Activated T-helper 2 cell treated with anti-CD3 and anti-CD28 coated beads, Interferon-gamma antibody, Interleukin-2, Interleukin-4, amounts not matched to agents 10 μg/mL and 5 μg/mL and 100 μg/mL, durations not matched to agents 14 hours and 24 hours and 36 hours (primary cell): ENCODE results near the gene EPB41L1. TPM values are rescaled to one million over a fixed set of nuclear protein-coding genes. Genes with fewer than 3 reads are reported as not detected.

Experiments
- DNase-seq: peaks from one replicate; pipeline ENCODE4 v3.0.0; 2021; ENCODE audit warnings: low spot score
- H3K27ac Mint-ChIP-seq: one replicate; pipeline ENCODE4 v1.8.0; 2021; ENCODE audit warnings: mixed read lengths
- H3K27me3 Mint-ChIP-seq: one replicate; pipeline ENCODE4 v1.8.0; 2021; ENCODE audit warnings: low read depth, mixed read lengths
- H3K36me3 Mint-ChIP-seq: one replicate; pipeline ENCODE4 v1.8.0; 2021; ENCODE audit warnings: low read depth, mixed read lengths
- H3K4me1 Mint-ChIP-seq: one replicate; pipeline ENCODE4 v1.8.0; 2021; ENCODE audit warnings: low read depth, mixed read lengths
- H3K4me3 Mint-ChIP-seq: one replicate; pipeline ENCODE4 v1.8.0; 2021; ENCODE audit warnings: low read depth, mild to moderate bottlenecking, moderate library complexity, mixed read lengths
- H3K9me3 Mint-ChIP-seq: one replicate; pipeline ENCODE4 v1.8.0; 2021; ENCODE audit warnings: mixed read lengths
- intact Hi-C: fragments of 100-400 bp; cut with micrococcal nuclease; formaldehyde crosslinking; loops from one replicate; pipeline ENCODE4 v1.15.1; 2023
- total RNA-seq: library from RNA; stranded (reverse); gene quantifications from 2 replicates; pipeline ENCODE4 v1.2.3, GENCODE V29; 2022

Gene EPB41L1
- total RNA-seq, 1 donor from 2014 or later = 0.41 TPM

DNA sequence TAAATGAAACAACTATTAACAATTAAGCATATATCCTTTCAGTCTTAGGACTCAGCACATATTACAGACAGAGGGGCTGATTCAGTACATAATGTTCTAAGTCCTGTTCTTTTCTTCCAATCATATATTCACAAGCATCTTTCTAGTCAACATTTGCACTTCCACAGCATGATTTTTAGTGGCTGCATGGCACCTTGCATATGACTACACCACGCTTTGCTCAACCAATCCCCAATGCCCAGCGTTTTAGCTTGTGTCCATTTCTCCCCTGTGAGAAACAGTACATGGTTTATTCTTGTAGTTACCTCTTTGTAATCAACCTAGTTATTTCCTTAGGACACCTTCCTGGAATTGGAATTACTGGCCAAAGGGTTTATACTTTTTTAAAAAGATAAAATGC is 115.0 kb downstream of the EPB41L1 start:
- no peak for DNase-seq
- Mint-ChIP-seq H3K27ac (no peak overlapping the region), H3K4me3 (no peak overlapping the region), H3K27me3 (peaks cover 2% of the 10 kb centered on the region), H3K4me1 (no peaks in the 10 kb centered on the region), H3K9me3 (no peaks in the 10 kb centered on the region), H3K36me3 (no peaks in the 10 kb centered on the region)
- intact Hi-C loops = loop anchor here (10.0 kb wide), 1 partner anchor 165 kb away; no protein-coding TSS in a partner anchor

DNA sequence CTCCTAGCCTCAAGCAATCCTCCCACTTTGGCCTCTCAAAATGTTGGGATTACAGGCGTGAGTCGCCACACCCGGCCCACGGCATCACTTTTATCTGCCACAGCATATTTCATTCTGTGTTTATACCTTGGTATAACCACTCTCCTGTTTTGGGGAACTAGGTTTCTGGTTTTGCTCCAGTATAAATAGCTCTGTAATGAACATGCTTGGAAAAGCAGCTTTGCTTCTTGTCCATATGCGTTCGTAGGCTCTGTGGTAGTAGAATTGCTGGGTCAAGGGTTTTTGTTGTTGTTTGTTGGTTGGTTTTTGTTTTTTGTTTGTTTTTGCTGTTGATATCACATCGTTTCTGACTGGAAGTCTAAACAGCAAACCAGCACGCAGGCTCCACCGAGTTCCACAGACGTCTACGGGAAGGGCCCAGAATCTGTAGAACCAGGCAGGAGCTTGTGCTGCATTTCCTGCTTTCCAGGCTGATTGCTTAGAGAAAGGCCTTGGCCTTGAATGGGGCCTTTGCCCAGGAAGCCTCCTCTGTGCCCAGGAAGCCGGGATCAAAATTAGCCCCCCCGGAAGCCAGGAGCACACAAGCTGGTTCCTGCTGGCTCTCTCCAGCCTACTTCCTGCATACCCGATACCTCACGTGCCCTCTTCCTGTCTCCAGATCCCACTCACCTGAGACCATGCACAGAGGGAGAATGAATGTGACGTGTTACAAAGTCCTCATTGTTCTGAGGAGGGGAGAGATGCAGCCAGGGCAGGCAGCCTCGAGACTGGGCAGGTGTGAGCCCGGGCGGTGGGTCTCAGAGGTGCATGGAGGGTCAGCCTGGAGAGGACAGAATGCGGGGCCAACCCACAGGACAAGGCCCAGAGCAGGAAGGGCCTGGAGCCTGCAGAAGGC is 116.5 kb downstream of the EPB41L1 start:
- Mint-ChIP-seq H3K27ac (no peak overlapping the region), H3K36me3 (no peaks in the 10 kb centered on the region), H3K9me3 (no peaks in the 10 kb centered on the region), H3K4me3 (no peak overlapping the region), H3K4me1 (no peaks in the 10 kb centered on the region), H3K27me3 (peaks cover 2% of the 10 kb centered on the region)
- intact Hi-C loops = no loop called here
- DNase-seq = no peak

- Mint-ChIP-seq H3K27me3 (peaks cover 2% of the 10 kb centered on the region), H3K36me3 (no peaks in the 10 kb centered on the region), H3K9me3 (no peaks in the 10 kb centered on the region), H3K4me3 (no peak overlapping the region), H3K4me1 (no peaks in the 10 kb centered on the region), H3K27ac (no peak overlapping the region)
- intact Hi-C loops = no loop called here
- no peak for DNase-seq
Observed at GRCh38 chr20:36271639-36272546, 117.4 kb downstream of the EPB41L1 start.

GRCh38 chr20:36272547-36273220 is 118.1 kb downstream of the EPB41L1 start:
- no peak overlapping the region for H3K4me3 Mint-ChIP-seq
- H3K27me3 Mint-ChIP-seq = peaks cover 2% of the 10 kb centered on the region
- no peak overlapping the region for H3K27ac Mint-ChIP-seq
- H3K4me1 Mint-ChIP-seq = no peaks in the 10 kb centered on the region
- no peaks in the 10 kb centered on the region for H3K36me3 Mint-ChIP-seq
- no peak for DNase-seq
- H3K9me3 Mint-ChIP-seq = no peaks in the 10 kb centered on the region
- intact Hi-C loops = no loop called here

DNA sequence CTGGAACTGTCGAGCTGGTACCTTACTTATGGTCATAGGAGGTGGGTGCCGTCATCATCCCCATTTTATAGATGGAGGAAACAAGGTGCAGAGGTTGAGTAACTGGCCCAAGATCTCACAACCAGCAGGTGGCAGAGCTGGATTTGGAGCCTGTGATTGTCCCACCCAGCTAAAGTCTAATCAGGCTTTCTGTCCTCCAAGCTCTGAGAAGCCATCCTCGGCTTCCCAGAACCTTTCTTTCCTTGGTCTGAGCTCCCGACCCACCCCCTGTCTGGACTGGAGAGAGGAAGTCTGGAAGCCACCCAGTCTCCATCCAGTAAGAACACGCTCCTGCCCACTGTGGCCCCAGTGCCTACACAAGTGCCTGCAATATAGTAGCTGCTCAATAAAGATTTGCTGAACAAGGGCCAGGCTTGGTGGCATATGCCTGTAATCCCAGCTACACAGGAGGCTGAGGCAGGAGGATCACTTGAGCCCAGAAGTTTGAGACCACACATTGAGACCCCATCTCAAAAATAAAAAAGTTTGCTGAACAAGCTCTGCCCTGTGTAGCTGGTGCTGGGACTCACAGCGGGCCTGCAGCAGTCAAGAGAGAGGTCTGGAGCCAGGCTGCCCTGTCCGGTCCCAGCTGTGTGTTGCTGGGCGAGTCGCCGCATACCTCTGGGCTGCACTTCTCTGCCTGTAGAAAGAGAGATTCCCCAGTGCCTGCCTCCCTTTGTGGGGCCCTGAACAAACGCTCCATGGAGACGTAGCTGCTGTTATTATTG is 119.1 kb downstream of the EPB41L1 start:
- H3K4me3 Mint-ChIP-seq = no peak overlapping the region
- no peaks in the 10 kb centered on the region for H3K36me3 Mint-ChIP-seq
- H3K9me3 Mint-ChIP-seq = no peaks in the 10 kb centered on the region
- DNase-seq = no peak
- intact Hi-C loops = no loop called here
- H3K4me1 Mint-ChIP-seq = no peaks in the 10 kb centered on the region
- peaks cover 1% of the 10 kb centered on the region for H3K27me3 Mint-ChIP-seq
- H3K27ac Mint-ChIP-seq = no peak overlapping the region

DNA sequence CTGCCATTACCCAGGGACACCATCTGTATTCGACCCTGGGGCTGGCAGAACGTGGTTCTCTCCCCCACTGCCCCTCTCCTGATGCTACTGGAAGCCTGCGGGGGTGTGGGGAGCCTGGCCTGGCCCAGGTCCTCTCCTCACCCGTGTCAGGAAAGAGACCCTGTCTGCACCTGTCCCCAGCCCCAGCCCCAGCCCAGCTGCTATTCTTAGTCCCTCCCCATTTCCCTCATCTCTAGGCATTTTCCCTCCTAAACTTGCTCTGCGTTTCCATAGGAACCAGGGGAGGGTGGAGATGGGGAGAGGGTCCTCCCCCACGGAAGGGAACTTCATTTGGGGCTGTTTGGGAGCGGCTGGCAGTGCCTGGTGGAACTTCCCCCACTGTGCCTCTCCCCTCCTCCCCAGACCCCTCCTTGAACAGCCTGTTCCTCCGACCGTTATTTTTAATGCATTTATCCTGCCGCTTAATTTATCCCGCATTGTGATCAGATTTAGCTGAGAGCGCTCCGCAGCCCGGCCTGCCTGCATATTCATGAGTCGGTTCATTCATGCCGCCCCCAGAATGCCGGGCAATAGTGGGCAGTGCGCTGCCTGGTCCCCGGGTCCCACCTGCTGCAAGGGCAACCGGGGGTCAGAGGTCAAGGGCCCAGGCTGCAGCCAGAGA is 119.8 kb downstream of the EPB41L1 start:
- Mint-ChIP-seq H3K9me3 (no peaks in the 10 kb centered on the region), H3K27ac (no peak overlapping the region), H3K4me1 (no peaks in the 10 kb centered on the region), H3K27me3 (no peaks in the 10 kb centered on the region), H3K36me3 (no peaks in the 10 kb centered on the region), H3K4me3 (no peak overlapping the region)
- intact Hi-C loops = no loop called here
- no peak for DNase-seq

DNA sequence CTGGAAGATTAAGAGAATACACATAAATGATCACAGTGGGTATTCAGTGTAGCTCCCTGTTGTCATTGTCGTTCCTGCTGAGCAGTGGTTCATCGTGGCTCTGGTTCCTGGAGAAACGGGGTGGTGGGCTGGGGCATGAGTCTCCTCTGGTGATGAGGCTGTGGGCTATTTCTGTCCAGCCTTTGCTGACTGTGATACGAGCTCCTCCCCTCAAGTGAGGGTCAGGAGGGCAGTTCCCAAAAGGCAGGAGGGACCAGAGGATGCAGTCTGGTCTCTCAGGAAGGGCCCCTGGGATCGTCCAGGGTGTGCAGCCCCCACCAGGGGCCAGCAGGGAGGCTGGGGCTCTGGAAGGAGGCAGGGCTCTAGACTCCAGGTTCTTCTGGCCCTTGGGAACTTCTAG is 120.5 kb downstream of the EPB41L1 start:
- DNase-seq = no peak
- Mint-ChIP-seq H3K27me3 (no peaks in the 10 kb centered on the region), H3K27ac (no peak overlapping the region), H3K4me3 (no peak overlapping the region), H3K9me3 (no peaks in the 10 kb centered on the region), H3K36me3 (no peaks in the 10 kb centered on the region), H3K4me1 (no peaks in the 10 kb centered on the region)
- intact Hi-C loops = no loop called here

GRCh38 chr20:36275441-36276189 is 121.1 kb downstream of the EPB41L1 start:
- Mint-ChIP-seq H3K9me3 (no peaks in the 10 kb centered on the region), H3K4me3 (no peak overlapping the region), H3K36me3 (no peaks in the 10 kb centered on the region), H3K27ac (no peak overlapping the region), H3K27me3 (no peaks in the 10 kb centered on the region), H3K4me1 (no peaks in the 10 kb centered on the region)
- DNase-seq = no peak
- intact Hi-C loops = no loop called here

DNA sequence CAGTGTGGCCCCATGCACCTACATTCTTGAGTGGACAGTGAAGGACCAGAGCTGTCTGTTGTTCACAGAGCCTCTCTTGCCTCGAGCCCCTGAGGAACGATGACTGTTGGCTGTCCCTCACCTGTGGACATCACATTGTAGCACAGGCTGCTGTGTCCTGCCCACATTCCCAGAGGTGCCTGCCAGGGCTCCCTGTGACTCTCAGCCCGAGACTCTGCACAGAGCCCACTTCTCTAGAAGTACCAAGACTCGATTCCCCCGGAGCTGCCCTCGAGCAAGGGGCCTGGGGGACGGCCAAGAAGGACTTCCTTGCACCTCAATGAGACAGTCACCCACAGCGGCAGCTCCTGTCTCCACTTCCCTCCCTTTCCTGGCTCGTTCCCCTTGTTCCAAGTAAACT is 123.0 kb downstream of the EPB41L1 start:
- intact Hi-C loops = no loop called here
- DNase-seq = no peak
- Mint-ChIP-seq H3K9me3 (no peaks in the 10 kb centered on the region), H3K4me3 (no peak overlapping the region), H3K36me3 (no peaks in the 10 kb centered on the region), H3K27ac (no peak overlapping the region), H3K4me1 (no peaks in the 10 kb centered on the region), H3K27me3 (no peaks in the 10 kb centered on the region)

GRCh38 chr20:36279362-36279761 is 124.8 kb downstream of the EPB41L1 start:
- intact Hi-C loops = no loop called here
- Mint-ChIP-seq H3K4me1 (no peaks in the 10 kb centered on the region), H3K9me3 (no peaks in the 10 kb centered on the region), H3K36me3 (no peaks in the 10 kb centered on the region), H3K27ac (no peak overlapping the region), H3K4me3 (no peak overlapping the region), H3K27me3 (peaks cover 6% of the 10 kb centered on the region)
- DNase-seq = no peak

- H3K27me3 Mint-ChIP-seq = peaks cover 8% of the 10 kb centered on the region
- DNase-seq = no peak
- intact Hi-C loops = no loop called here
- H3K9me3 Mint-ChIP-seq = no peaks in the 10 kb centered on the region
- no peak overlapping the region for H3K27ac Mint-ChIP-seq
- H3K4me1 Mint-ChIP-seq = no peaks in the 10 kb centered on the region
- no peak overlapping the region for H3K4me3 Mint-ChIP-seq
- no peaks in the 10 kb centered on the region for H3K36me3 Mint-ChIP-seq
Observed at GRCh38 chr20:36279776-36280175, 125.2 kb downstream of the EPB41L1 start.
